ENCODE data around the gene PGM5. TPM values are rescaled to one million over a fixed set of nuclear protein-coding genes. Genes with fewer than 3 reads are reported as not detected.

The PGM5 gene
- total RNA-seq, 3 donors from 2014 or later, result 11.2 to 535 (median 22.6) TPM

GRCh38 chr9:68530618-68531017 is 174.2 kb downstream of the PGM5 start:
- peak; percentile 77 to 84 (median 80) for DNase-seq
- intact Hi-C loops (cut with DNase I, micrococcal nuclease), result no loop called here
- no peaks in the 10 kb centered on the region for H3K9me3 ChIP-seq
- no peaks in the 10 kb centered on the region for H3K36me3 ChIP-seq (ENCODE audit: low read depth)
- TF ChIP-seq CTCF (IDR thresholded peaks at IDR 0.05), result no peak
- H3K4me3 ChIP-seq, result no peak overlapping the region
- peaks cover 8% of the 10 kb centered on the region for H3K4me1 ChIP-seq (ENCODE audit: low read depth)
- ATAC-seq, result peak; percentile 100

GRCh38 chr9:68532131-68532530 is 175.7 kb downstream of the PGM5 start:
- TF ChIP-seq CTCF (IDR thresholded peaks at IDR 0.05), result no peak
- no peaks in the 10 kb centered on the region for H3K9me3 ChIP-seq

GRCh38 chr9:68533678-68534077 is 177.3 kb downstream of the PGM5 start:
- intact Hi-C loops (cut with DNase I, micrococcal nuclease), result no loop called here
- DNase-seq (no peak), ATAC-seq (no peak)
- no peaks in the 10 kb centered on the region for H3K36me3 ChIP-seq (ENCODE audit: low read depth)
- TF ChIP-seq CTCF (IDR thresholded peaks at IDR 0.05), result no peak
- H3K4me3 ChIP-seq, result no peak overlapping the region
- peaks cover 8% of the 10 kb centered on the region for H3K4me1 ChIP-seq (ENCODE audit: low read depth)
- H3K9me3 ChIP-seq, result no peaks in the 10 kb centered on the region

More at GRCh38 chr9:68532131-68532530, 175.7 kb downstream of the PGM5 start:
- no peak for ATAC-seq
- Histone ChIP-seq H3K4me3 (no peak overlapping the region), H3K36me3 (ENCODE audit: low read depth) (no peaks in the 10 kb centered on the region), H3K4me1 (ENCODE audit: low read depth) (peaks cover 8% of the 10 kb centered on the region)
- intact Hi-C loops (cut with DNase I, micrococcal nuclease), result no loop called here
- no peak for DNase-seq

- no peak for ATAC-seq
- intact Hi-C loops (cut with DNase I, micrococcal nuclease), result no loop called here
These were observed 180.6 kb downstream of the PGM5 start for GRCh38 chr9:68536876-68537615.

GRCh38 chr9:68537616-68537880 is 181.1 kb downstream of the PGM5 start:
- peaks cover 11% of the 10 kb centered on the region for H3K4me1 ChIP-seq (ENCODE audit: low read depth)
- no peaks in the 10 kb centered on the region for H3K9me3 ChIP-seq
- intact Hi-C loops (cut with DNase I, micrococcal nuclease), result no loop called here
- no peak overlapping the region for H3K4me3 ChIP-seq
- ATAC-seq (no peak), DNase-seq (no peak)
- no peak for TF ChIP-seq CTCF (IDR thresholded peaks at IDR 0.05)
- no peaks in the 10 kb centered on the region for H3K36me3 ChIP-seq (ENCODE audit: low read depth)

More at GRCh38 chr9:68536876-68537615, 180.6 kb downstream of the PGM5 start:
- Histone ChIP-seq H3K36me3 (ENCODE audit: low read depth) (no peaks in the 10 kb centered on the region), H3K4me3 (no peak overlapping the region), H3K9me3 (no peaks in the 10 kb centered on the region), H3K4me1 (ENCODE audit: low read depth) (peaks cover 10% of the 10 kb centered on the region)
- no peak for TF ChIP-seq CTCF (IDR thresholded peaks at IDR 0.05)
- no peak for DNase-seq

- H3K4me3 ChIP-seq, result no peak overlapping the region
- H3K9me3 ChIP-seq, result no peaks in the 10 kb centered on the region
- intact Hi-C loops (cut with DNase I, micrococcal nuclease), result no loop called here
- DNase-seq, result no peak
- H3K36me3 ChIP-seq (ENCODE audit: low read depth), result no peaks in the 10 kb centered on the region
- ATAC-seq, result peak; percentile 17
- no peak for TF ChIP-seq CTCF (IDR thresholded peaks at IDR 0.05)
- peaks cover 11% of the 10 kb centered on the region for H3K4me1 ChIP-seq (ENCODE audit: low read depth)
These were observed 181.8 kb downstream of the PGM5 start for GRCh38 chr9:68538200-68538599.

Measured in mucosa of descending colon (tissue), 3 donors.